Chondrocyte (in vitro differentiated cells): ENCODE data around the gene MUCL3. TPM values are rescaled to one million over a fixed set of nuclear protein-coding genes. Genes with fewer than 3 reads are reported as not detected.
A peak's percentile ranks its signal among the peaks of the same experiment; 100 is the strongest.

ENCODE experiments used
- DNase-seq: peaks from one replicate; pipeline ENCODE4 v3.0.0; 2021; ENCODE audit warnings: mixed read lengths, low spot score
- H3K27ac Mint-ChIP-seq: one replicate; pipeline ENCODE4 v1.8.0; 2021; ENCODE audit warnings: mild to moderate bottlenecking, moderate library complexity, mixed read lengths; ENCODE audit not compliant: unreplicated experiment
- H3K27me3 Mint-ChIP-seq: 2 replicates; pipeline ENCODE4 v1.8.0; 2021; ENCODE audit warnings: low read depth, mixed read lengths
- H3K36me3 Mint-ChIP-seq: 2 replicates; pipeline ENCODE4 v1.8.0; 2021; ENCODE audit warnings: low read depth, mixed read lengths
- H3K4me1 Mint-ChIP-seq: 2 replicates; pipeline ENCODE4 v1.8.0; 2021; ENCODE audit warnings: low read depth, mild to moderate bottlenecking, mixed read lengths
- H3K4me3 Mint-ChIP-seq: one replicate; pipeline ENCODE4 v1.8.0; 2021; ENCODE audit warnings: mild to moderate bottlenecking, moderate library complexity, mixed read lengths; ENCODE audit not compliant: unreplicated experiment
- H3K9me3 Mint-ChIP-seq: 2 replicates; pipeline ENCODE4 v1.8.0; 2021; ENCODE audit warnings: low read depth, mixed read lengths
- CTCF ChIP-seq: fragments of 200-600 bp; sonication (generic); IDR thresholded peaks from 2 replicates; pipeline ENCODE4 v1.5.0; 2021; ENCODE audit warnings: antibody characterized with exemption, mild to moderate bottlenecking, moderate library complexity
- total RNA-seq: library from RNA; stranded (reverse); gene quantifications from 3 replicates; pipeline ENCODE4 v1.2.1, GENCODE V29; 2021

The MUCL3 gene
- total RNA-seq, 1 donor from 2014 or later = 0.07 TPM

GRCh38 chr6:30914076-30914853 is 26.5 kb upstream of the MUCL3 start, which contains the start of gene VARS2:
Gene VARS2, plus strand, starts transcription at chr6:30914238. Its CDS starts 599 bp downstream, at chr6:30914837.
- H3K4me3 Mint-ChIP-seq = peak within 1 kb of the TSS; percentile 83
- TF ChIP-seq CTCF = peak; percentile 72
- H3K27ac Mint-ChIP-seq = peak within 1 kb of the TSS; percentile 90
- H3K9me3 Mint-ChIP-seq = no peaks in the 10 kb centered on the region
- no peak for DNase-seq
- peaks cover 21% of the 10 kb centered on the region for H3K36me3 Mint-ChIP-seq
- H3K4me1 Mint-ChIP-seq = peaks cover 44% of the 10 kb centered on the region
- no peaks in the 10 kb centered on the region for H3K27me3 Mint-ChIP-seq

- Mint-ChIP-seq H3K36me3 (peaks cover 24% of the 10 kb centered on the region), H3K9me3 (no peaks in the 10 kb centered on the region), H3K27ac (peak overlapping the region; percentile 90)
These were observed 25.8 kb upstream of the MUCL3 start for GRCh38 chr6:30914854-30915590.

GRCh38 chr6:30915591-30915946 is 25.2 kb upstream of the MUCL3 start:
- peaks cover 25% of the 10 kb centered on the region for H3K36me3 Mint-ChIP-seq
- H3K27me3 Mint-ChIP-seq = no peaks in the 10 kb centered on the region
- H3K4me1 Mint-ChIP-seq = peaks cover 44% of the 10 kb centered on the region
- no peaks in the 10 kb centered on the region for H3K9me3 Mint-ChIP-seq
- peak overlapping the region; percentile 57 for H3K27ac Mint-ChIP-seq
- peak; percentile 89 for TF ChIP-seq CTCF
- no peak overlapping the region for H3K4me3 Mint-ChIP-seq
- no peak for DNase-seq

More at GRCh38 chr6:30914854-30915590, 25.8 kb upstream of the MUCL3 start:
- Mint-ChIP-seq H3K4me1 (peaks cover 44% of the 10 kb centered on the region), H3K27me3 (no peaks in the 10 kb centered on the region), H3K4me3 (peak overlapping the region; percentile 83)
- DNase-seq = no peak
- no peak for TF ChIP-seq CTCF

GRCh38 chr6:30917041-30917440 is 23.7 kb upstream of the MUCL3 start:
- TF ChIP-seq CTCF = no peak
- H3K4me1 Mint-ChIP-seq = peaks cover 44% of the 10 kb centered on the region
- no peak overlapping the region for H3K27ac Mint-ChIP-seq
- H3K36me3 Mint-ChIP-seq = peaks cover 24% of the 10 kb centered on the region
- H3K4me3 Mint-ChIP-seq = no peak overlapping the region
- DNase-seq = no peak
- no peaks in the 10 kb centered on the region for H3K9me3 Mint-ChIP-seq
- no peaks in the 10 kb centered on the region for H3K27me3 Mint-ChIP-seq

- DNase-seq = no peak
- Mint-ChIP-seq H3K27ac (no peak overlapping the region), H3K9me3 (no peaks in the 10 kb centered on the region), H3K27me3 (no peaks in the 10 kb centered on the region), H3K36me3 (peaks cover 29% of the 10 kb centered on the region), H3K4me3 (no peak overlapping the region), H3K4me1 (peaks cover 41% of the 10 kb centered on the region)
- TF ChIP-seq CTCF = no peak
These were observed 23.3 kb upstream of the MUCL3 start for GRCh38 chr6:30917487-30917886.
